ENCODE data around the gene MRM1.

Gene MRM1

DNA sequence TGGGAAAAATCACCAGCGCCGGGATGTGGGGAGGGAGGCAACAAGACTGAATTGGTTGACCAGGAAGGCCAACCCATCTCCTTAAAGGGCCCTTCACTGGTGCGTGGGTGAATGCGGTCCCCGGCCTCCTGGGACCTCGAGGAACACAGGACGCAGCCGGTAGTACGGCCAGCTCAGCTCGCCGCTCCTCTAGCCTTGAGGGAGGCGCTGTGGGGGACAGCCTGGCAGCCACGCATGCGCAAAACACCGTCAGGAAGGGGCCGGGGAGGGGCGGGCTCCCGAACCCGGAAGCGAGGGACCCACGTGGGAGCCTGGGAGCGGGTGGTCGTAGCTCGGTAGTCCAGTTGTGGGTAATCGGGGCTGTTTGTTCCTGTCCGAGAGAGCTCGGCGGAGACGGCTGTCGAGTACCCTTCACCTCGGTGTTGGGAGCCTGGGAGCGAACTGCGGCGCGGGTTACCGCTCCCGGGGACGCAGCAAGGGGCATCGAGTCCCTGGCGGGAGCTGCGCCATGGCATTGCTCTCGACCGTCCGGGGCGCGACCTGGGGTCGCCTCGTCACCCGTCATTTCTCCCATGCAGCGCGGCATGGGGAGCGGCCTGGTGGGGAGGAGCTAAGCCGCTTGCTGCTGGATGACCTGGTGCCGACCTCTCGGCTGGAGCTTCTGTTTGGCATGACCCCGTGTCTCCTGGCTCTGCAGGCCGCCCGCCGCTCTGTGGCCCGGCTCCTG lies at the start of gene MRM1:
MRM1 (plus strand) TSS at position 281 of the 727 bp plus-strand sequence; CDS start at position 509, 228 bp downstream.
- DNase-seq (ENCODE audit: low read depth, low spot score), result no peak

DNA sequence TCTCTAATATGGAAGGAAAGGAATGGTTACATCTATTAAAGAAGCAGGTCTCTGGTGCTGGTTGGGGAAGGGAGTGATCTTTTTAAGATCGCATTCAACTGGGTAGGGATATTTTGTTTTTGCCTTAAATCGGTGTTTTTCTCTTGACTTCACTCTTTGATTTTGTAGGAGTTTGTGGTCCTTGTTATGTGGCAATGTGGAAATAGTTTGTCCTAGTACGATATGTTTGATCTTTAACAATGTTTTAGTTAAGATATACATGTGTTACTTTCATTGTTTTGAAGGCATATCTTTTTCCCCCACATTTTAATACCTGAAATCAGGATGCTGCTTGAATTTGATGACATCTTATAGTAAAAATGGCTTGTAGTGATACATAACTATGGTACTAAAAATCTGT lies 47.9 kb upstream of the MRM1 start:
- DNase-seq (ENCODE audit: low read depth, low spot score), result no peak

DNA sequence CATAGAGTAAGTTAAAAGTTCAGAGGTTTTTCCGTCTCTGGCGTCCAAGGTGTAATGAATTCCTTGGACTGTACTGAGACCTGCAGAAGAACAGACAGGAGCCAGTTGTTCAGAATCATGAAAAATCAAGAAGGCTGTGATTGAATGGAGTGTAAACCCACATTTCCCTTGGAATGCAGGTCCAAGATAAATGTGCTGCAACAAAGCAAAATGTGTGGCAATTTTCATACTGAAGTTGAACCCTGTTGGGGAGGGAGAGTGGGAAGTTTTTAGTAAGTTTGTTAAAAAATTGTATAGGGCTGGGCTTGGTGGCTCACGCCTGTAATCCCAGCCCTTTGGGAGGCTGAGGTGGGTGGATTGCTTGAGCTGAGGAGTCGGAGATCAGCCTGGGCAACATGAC lies 35.3 kb upstream of the MRM1 start:
- no peak for DNase-seq (ENCODE audit: low read depth, low spot score)

DNA sequence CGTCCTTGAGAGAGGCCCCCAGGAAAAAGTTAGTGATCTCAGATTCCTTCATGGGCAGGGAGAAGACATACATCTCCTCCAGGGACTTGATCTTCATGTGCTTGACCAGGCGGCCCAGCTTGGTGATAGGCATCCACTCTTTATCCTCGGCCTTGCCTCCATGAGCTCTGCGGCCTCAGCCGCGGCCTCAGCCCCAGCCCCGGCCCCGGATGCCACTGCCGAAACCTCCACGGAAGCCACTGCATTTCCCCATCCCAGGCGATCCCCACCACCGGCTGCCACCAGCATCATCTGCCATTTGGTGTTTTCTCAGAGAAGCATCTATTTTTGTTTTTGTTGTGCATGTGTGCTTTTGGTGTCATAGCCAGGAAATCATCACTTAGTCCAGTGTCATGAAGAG lies 26.4 kb upstream of the MRM1 start:
- no peak for DNase-seq (ENCODE audit: low read depth, low spot score)

DNA sequence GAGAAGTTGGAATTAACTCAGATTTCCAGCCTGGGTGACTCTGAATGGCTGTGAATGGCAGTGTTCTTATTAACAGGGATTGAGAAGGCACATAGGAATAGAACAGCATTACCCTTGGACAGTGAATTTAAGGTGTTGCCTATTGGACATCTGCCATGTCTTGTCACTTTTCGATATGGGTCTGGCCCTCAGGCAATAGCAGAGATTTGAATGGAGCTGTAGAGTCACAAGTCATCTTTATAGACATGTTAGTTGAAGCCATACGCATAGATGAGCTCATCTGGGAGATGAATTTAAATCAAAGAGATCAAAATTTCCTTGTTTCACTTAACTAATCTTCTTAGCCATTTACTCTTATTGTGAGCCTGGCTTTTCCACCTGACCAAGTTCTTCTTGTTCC lies 24.6 kb upstream of the MRM1 start:
- no peak for DNase-seq (ENCODE audit: low read depth, low spot score)

DNA sequence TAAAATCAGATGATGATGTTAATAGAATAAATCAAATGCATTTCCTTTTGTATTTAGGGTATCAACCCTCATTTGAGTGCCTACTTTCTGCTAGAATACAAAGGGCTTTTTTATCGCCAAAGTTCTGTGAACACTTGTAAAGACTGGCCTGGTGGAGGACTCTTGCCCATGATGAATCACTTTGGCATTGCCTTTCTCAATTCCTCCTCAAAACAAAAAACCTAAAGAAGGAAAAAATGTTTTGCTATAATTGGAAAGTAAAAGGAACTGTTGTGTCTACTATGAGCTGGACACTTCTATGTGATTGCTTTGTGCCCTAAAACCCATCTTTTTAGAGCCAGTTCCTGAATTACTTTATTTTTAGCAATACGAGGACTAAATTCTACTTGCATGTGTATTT lies 22.7 kb upstream of the MRM1 start:
- DNase-seq (ENCODE audit: low read depth, low spot score), result no peak

DNA sequence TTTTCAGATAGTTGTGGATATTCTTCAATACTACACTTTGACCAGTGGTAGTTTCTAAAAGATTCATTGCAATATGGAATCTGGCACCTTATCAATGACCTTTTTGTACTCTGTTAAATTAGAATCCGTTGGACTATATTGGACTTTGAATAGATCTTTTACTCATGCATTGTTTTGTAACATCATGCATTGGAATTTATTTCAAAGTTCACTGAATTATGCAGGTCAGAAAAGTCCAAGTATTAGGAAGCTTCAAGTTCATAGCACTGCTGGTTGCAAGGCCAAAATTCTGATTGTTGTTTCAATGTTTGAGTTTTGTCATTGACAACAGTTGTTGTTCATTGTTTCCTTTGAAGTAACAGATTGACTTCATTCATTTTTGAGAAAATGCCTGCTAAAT lies 17.6 kb upstream of the MRM1 start:
- no peak for DNase-seq (ENCODE audit: low read depth, low spot score)

GRCh38 chr17:36586138-36586537 lies 15.2 kb upstream of the MRM1 start:
- no peak for DNase-seq (ENCODE audit: low read depth, low spot score)

GRCh38 chr17:36590082-36590481 lies 11.3 kb upstream of the MRM1 start:
- no peak for DNase-seq (ENCODE audit: low read depth, low spot score)

DNA sequence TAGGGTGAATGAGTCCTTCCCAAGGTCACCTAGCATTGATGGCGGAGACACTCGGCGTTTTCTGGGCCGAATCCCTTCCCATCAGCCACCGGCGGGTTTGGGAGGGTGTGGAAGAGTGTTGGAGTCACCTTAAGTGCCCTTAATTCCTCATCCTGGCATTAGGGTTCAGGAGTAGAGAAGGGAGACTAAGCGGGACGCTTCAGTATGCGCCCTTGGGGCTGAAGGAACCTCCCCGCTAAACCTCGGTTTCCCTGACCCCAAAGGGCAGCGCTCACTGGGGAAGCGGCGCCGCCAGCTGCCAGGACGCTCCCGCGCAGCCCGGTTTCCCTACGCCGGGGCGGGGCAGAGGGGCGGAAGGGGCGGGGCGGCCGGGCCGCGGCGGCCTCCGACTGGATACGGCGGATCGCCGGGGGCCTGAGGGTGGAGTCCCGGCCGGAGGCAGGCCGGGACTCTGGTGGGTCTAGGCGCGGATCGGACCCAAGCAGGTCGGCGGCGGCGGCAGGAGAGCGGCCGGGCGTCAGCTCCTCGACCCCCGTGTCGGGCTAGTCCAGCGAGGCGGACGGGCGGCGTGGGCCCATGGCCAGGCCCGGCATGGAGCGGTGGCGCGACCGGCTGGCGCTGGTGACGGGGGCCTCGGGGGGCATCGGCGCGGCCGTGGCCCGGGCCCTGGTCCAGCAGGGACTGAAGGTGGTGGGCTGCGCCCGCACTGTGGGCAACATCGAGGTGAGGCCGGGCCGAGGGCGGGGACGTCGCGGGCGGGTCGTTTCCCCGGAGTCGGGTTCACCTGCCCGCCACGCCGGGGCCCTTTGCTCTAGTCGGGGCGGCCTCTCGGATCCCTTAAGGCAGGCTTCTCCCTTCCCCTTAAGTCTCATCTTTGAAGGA lies 9.7 kb upstream of the MRM1 start, which contains the start of gene DHRS11:
DHRS11 (plus strand) TSS at position 446 of the 882 bp plus-strand sequence; CDS start at position 577, 131 bp downstream.
- DNase-seq (ENCODE audit: low read depth, low spot score), result no peak

DNA sequence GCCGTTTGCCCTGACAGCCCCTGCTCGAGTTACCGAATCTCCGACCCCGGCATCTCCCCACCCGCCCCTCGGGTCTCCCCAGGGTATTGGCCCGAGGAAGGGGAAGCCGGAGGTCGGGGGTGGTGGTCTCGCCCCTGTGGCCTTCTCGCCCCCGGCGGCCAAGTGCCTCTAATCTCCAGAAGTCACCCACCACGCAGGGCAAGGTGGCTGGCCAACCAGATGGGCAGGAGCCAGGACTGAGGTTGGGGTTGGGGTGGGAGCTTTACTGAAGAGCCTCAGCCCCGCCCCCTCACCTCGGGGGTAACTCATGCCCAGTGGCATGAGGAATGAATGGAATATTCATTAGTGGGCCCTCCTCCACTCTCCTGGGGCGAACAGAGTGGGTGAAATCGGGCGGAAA lies 9.1 kb upstream of the MRM1 start:
- DNase-seq (ENCODE audit: low read depth, low spot score), result no peak

GRCh38 chr17:36592716-36593321 lies 8.6 kb upstream of the MRM1 start:
- no peak for DNase-seq (ENCODE audit: low read depth, low spot score)

- DNase-seq (ENCODE audit: low read depth, low spot score), result no peak
Observed at GRCh38 chr17:36593656-36594316, 7.6 kb upstream of the MRM1 start.

GRCh38 chr17:36594626-36595401 lies 6.6 kb upstream of the MRM1 start:
- no peak for DNase-seq (ENCODE audit: low read depth, low spot score)

DNA sequence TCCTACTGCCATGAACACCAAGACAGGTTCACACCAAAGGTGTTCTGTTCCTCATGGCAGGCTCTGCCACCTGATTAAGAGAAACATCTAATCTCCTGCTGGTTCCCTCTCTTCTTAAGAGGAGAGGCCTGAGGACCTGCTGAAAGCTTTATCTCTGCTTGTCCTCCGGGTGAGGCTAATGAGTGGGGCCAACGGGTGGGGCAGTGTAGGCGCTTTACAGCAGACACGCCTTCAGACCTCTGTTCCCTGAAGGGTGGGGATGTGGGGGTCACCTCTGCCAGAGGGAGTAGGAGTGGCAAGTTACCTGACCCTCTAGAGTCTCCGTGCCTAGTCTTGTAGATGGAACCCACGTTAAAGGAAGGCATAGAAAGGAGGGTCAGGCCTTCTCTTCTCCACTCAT lies 4.2 kb upstream of the MRM1 start:
- DNase-seq (ENCODE audit: low read depth, low spot score), result no peak

GRCh38 chr17:36597866-36598777 lies 3.3 kb upstream of the MRM1 start:
- DNase-seq (ENCODE audit: low read depth, low spot score), result no peak

- DNase-seq (ENCODE audit: low read depth, low spot score), result no peak
Observed at GRCh38 chr17:36598951-36599401, 2.4 kb upstream of the MRM1 start.

DNA sequence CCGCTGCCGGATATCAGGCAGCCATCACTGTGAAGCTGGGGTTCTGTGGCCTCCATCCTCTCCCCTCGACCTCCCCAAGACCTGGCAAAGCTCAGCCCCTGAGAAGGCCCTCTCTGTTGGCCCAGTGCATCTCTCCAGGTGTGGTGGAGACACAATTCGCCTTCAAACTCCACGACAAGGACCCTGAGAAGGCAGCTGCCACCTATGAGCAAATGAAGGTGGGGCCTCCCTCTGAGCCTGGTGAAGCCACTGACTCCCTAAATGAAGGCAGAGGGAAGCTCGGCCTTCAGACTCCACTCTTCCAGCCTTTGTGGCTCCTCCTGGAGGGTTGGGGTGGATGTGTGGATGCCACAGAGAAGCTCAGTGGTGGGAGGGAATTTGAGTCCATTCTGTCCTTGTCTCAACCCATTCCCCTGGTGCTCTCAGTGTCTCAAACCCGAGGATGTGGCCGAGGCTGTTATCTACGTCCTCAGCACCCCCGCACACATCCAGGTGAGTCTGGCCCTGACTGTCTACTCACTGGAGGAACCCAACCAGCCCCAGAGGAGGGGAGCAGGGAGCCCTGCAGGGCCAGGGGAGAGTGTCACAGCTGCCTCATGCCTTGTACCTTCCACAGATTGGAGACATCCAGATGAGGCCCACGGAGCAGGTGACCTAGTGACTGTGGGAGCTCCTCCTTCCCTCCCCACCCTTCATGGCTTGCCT lies 1.7 kb upstream of the MRM1 start:
- no peak for DNase-seq (ENCODE audit: low read depth, low spot score)

- DNase-seq (ENCODE audit: low read depth, low spot score), result no peak
Observed at GRCh38 chr17:36600465-36600864, 918 bp upstream of the MRM1 start.

Data from iPS DF 19.7 (cell line).